Measurements from ENCODE around the gene SULT1A1.

GRCh38 chr16:28590384-28591340 is 19.2 kb downstream of the SULT1A1 start:
- TF ChIP-seq EZH2 (IDR thresholded peaks at IDR 0.05) (no peak), POLR2AphosphoS5 (IDR thresholded peaks at IDR 0.05; ENCODE audit: borderline replicate concordance, low read depth, low read length) (no peak), FOXP2 (optimal IDR thresholded peaks at IDR 0.05; ENCODE audit: control extremely low read depth, extremely low read length, insufficient read depth) (no peak)
